COR-L47 (cell line): Measurements from ENCODE around the gene ACVR1B.

Source experiments
- DNase-seq: peaks from one replicate; lab custom pipeline; 2025; lab: John Stamatoyannopoulos, UW

ACVR1B gene

GRCh38 chr12:51951199-51951842 lies at the start of gene ACVR1B:
Gene ACVR1B (plus strand): TSS chr12:51951699. CDS start chr12:51951744, 45 bp downstream.
- peak; percentile 88 for DNase-seq

GRCh38 chr12:51901881-51902280 lies 49.6 kb upstream of the ACVR1B start:
- no peak for DNase-seq

DNA sequence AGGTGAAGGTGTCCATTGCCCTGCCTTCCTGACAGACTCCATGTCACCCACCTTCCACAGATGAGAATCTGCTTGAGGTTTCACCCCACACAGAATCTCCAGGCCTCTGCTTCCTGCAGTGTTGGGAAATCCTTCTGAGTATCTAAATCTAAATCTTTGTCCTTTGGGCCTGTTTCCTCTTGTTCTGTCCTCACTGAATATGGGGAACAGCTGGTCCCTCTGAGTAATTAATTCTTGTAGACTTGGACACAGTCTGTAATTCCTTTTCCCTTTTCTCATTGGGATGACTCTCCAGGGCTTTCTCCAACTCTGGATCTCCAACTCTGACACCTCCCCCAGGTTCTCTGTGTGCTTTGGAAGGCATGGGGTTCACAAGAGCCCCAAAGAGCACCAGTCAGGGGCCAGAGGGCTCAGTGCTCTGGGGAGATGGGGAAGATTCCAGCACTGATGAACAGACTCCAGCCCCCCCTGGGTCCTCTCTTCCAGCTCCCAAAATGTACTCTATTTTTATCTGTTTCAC lies 46.5 kb upstream of the ACVR1B start:
- DNase-seq: no peak

DNA sequence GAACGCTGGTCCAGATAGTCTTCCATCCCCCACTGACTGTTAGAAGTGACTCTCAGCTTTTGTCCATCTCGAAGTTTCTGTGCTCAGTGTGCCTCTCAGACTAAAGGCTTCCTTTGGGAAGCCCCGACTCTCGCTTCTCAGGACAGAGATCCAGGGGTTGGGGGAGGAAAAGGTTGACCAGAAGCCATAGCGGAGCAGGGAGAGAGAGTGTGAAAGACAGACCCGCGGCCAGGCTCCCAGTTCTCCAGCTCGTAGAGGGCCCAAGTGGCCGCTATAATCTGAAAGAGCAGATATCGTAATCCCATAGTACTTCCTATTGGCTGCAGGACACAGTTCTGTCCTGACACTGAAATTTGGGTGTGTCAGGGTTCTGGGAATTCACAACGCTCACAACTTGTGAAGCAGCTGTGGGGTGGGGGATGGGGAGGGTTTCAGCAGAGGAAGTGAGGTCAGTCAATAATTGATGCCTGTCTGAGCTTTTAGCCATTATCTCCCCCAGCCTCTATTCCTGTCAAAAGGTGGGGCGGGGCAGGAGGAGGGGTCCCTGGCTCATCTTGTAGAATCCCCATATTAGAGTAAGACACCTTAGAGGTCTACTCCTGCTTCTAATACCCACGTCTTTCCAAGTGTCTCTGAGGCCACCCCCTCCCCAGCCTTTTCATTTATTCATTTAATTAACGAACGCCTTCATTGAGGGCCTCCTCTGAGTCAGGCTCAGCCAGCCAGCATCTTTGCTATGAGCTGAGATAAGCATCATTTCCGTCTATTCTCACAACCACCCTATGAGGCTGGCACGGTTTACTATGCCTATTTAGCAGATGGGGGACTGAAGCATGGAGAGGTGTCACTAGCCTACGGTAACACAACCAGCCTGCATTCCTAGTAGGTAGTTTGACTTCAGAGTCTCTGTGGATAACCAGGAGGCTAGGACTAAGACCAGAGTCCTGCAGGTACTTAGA lies 45.7 kb upstream of the ACVR1B start:
- DNase-seq: no peak

DNA sequence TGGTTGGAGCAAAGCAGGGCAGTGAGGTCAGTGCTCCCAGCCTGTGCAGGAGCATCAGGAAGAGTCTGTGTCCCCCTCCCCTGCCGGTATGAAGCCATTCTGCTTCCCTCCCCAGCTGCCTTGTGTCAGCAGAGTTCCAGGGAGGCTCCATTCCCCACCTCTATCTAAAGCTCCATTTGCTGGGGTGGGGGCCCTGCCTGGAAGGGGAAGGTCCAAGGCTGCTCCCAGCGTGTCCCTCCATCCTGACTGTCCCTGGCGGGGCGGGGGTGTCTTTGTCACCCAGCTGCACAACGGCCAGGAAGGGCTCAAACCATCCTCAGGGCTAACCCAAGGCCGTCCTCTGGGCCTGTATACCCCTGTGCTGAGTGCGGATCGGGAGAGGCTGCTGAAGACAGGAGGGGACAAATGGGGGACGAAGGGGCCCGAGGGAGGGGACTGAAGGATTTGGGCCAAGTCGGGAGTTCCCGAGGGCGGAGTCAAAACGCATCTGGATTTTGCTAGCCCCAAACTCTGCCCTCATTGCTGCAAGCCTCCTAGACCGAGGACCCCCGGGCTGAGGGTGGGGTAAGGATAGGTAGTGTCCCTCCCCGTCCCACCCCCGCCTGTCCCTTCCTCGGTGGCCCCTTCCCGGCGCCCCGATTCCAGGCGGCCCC lies 44.9 kb upstream of the ACVR1B start:
- no peak for DNase-seq

GRCh38 chr12:51907083-51907855 lies 44.2 kb upstream of the ACVR1B start, which contains the start of gene ACVRL1:
Gene ACVRL1 (plus strand): TSS chr12:51907504. CDS start chr12:51912475, 4,971 bp downstream.
- DNase-seq: no peak

DNA sequence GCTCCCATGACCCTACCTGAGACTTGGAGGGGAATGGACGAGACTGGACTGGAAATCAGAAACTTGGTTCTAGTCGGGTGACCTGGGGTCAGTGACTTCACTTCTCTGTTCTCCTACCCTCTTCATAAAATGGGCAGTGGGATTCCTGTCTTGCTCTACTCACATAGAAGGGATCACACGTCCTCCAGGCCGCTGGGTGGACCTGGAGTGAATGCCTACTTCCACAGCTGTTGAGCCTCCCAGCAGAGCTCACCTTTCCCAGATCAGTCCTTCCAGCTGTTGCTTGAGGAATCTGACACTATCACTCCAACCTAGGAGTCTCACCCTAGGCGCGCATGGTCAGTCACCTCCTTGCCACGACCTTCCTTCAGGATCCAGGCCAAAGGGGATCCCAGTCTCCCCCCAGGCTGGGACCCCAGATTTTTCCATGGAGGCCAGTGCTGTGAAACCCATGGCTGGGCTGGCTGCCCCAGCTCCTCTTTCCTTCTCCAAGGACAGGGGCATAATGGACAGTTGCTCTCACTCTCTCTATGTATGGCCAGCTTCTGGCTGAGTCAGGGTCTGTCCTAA lies 43.6 kb upstream of the ACVR1B start:
- no peak for DNase-seq

GRCh38 chr12:51908876-51909592 lies 42.5 kb upstream of the ACVR1B start:
- DNase-seq: no peak

- no peak for DNase-seq
These were observed 41.3 kb upstream of the ACVR1B start for GRCh38 chr12:51910168-51910567.

DNA sequence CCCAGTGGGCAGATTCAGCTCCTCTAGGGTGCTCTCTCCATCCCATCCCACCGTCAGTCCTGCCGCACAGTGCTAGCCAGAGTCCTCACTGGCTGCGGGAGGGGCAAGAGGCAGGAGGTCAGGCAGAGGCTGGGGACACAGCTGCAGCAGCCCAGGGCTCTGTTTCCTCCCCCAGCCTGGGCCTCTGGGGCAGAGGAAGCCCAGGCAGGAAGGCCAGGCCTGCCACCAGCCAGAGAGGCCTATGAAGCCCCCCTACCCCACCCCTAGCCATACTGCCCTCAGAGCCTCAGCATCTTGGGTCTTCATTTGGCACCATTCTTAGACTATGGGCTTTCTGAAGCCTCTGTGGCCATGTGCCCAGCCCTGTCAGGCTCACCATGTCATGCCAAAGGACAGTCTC lies 40.8 kb upstream of the ACVR1B start:
- no peak for DNase-seq

GRCh38 chr12:51911307-51911706 lies 40.2 kb upstream of the ACVR1B start:
- DNase-seq: no peak

- no peak for DNase-seq
These were observed 39.4 kb upstream of the ACVR1B start for GRCh38 chr12:51911788-51912711.

- no peak for DNase-seq
These were observed 38.1 kb upstream of the ACVR1B start for GRCh38 chr12:51913071-51914033.

DNA sequence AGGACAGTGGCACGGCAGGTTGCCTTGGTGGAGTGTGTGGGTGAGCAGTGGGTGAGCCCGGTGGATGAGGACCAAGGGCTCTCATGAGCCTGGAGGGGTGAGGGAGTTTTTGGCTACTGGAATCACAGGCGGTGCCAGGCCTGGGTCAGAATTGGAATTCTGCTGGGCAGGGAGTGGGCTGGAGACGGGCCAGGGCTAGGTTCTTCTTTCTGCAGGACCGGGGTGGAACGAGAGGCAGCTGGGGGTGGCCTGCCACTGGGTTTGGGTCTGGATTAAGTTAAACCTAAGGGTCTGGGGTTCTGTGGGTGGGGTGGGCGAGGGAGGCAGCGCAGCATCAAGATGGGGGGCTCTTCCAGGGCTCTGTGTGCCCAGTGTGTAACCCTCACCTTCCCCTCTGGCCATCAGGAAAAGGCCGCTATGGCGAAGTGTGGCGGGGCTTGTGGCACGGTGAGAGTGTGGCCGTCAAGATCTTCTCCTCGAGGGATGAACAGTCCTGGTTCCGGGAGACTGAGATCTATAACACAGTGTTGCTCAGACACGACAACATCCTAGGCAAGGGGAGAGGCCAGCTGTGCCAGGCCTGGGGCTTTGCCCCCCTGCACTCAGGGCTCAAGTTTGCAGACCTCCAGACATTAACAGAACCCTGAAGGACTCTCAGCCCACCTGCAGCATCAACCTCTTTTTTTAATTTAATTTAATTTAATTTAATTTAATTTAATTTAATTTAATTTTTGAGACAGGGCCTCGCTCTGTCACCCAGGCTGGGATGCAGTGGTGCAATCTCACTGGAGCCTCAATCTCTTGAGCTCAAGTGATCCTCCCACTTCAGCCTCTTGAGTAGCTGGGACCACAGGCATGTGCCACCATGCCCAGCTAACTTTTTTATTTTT lies 37.2 kb upstream of the ACVR1B start:
- no peak for DNase-seq

DNA sequence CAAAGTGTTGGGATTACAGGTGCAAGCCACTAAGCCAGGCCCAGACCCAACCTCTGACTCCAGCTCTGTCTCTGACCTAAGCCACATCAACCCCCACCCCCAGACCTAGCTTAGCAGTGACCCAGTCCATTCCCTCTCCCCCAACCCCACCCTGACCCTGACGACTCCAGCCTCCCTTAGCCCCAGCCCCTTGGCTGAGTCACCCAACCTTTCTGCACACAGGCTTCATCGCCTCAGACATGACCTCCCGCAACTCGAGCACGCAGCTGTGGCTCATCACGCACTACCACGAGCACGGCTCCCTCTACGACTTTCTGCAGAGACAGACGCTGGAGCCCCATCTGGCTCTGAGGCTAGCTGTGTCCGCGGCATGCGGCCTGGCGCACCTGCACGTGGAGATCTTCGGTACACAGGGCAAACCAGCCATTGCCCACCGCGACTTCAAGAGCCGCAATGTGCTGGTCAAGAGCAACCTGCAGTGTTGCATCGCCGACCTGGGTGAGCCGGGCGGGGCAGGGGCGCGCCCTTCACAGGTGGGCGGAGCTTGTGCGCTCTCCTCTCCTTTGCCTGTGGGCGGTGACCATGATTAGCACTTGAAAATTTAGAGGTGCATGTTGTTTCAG lies 36.4 kb upstream of the ACVR1B start:
- no peak for DNase-seq

DNA sequence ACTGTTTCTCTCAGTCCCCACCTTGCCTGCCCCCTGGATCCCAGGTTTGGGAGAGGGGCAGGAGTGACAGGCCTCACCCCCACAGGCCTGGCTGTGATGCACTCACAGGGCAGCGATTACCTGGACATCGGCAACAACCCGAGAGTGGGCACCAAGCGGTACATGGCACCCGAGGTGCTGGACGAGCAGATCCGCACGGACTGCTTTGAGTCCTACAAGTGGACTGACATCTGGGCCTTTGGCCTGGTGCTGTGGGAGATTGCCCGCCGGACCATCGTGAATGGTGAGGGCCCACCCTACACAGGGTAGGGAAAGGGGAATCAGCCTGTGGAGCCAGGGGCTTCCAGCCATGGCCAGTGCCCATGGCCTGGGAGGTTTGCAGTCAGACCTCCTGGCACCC lies 35.5 kb upstream of the ACVR1B start:
- no peak for DNase-seq
